Measurements from ENCODE around the gene CFAP53.

The CFAP53 gene

GRCh38 chr18:50203801-50204604 is 62.3 kb downstream of the CFAP53 start:
- WGBS: 31% methylated on average over 23 of the region's 24 CpGs
- Histone ChIP-seq H3K4me3 (ENCODE audit: low read length) (peak overlapping the region; percentile 32), H3K9me3 (ENCODE audit: insufficient read depth, low read depth, low read length) (no peaks in the 10 kb centered on the region), H3K36me3 (ENCODE audit: insufficient read depth, low read length) (no peaks in the 10 kb centered on the region), H3K27ac (ENCODE audit: low read depth, low read length) (no peak overlapping the region), H3K4me1 (ENCODE audit: insufficient read depth, low read length) (no peaks in the 10 kb centered on the region), H3K27me3 (ENCODE audit: insufficient read depth, low read length) (peaks cover 12% of the 10 kb centered on the region), H3K9ac (ENCODE audit: low read depth, low read length) (no peak overlapping the region)

- Histone ChIP-seq H3K36me3 (ENCODE audit: insufficient read depth, low read length) (no peaks in the 10 kb centered on the region), H3K4me3 (ENCODE audit: low read length) (no peak overlapping the region), H3K9ac (ENCODE audit: low read depth, low read length) (no peak overlapping the region), H3K4me1 (ENCODE audit: insufficient read depth, low read length) (no peaks in the 10 kb centered on the region), H3K9me3 (ENCODE audit: insufficient read depth, low read depth, low read length) (no peaks in the 10 kb centered on the region), H3K27me3 (ENCODE audit: insufficient read depth, low read length) (peaks cover 25% of the 10 kb centered on the region), H3K27ac (ENCODE audit: low read depth, low read length) (no peak overlapping the region)
- 100% methylated on average over 1 of the region's 1 CpG for WGBS
Observed at GRCh38 chr18:50201476-50202018, 64.7 kb downstream of the CFAP53 start.

GRCh38 chr18:50199921-50200320 is 66.4 kb downstream of the CFAP53 start:
- no peaks in the 10 kb centered on the region for H3K9me3 ChIP-seq (ENCODE audit: insufficient read depth, low read depth, low read length)
- H3K9ac ChIP-seq (ENCODE audit: low read depth, low read length): no peak overlapping the region
- no peak overlapping the region for H3K27ac ChIP-seq (ENCODE audit: low read depth, low read length)
- no peaks in the 10 kb centered on the region for H3K36me3 ChIP-seq (ENCODE audit: insufficient read depth, low read length)
- no peak overlapping the region for H3K4me3 ChIP-seq (ENCODE audit: low read length)
- WGBS: 92% methylated on average over 1 of the region's 1 CpG
- no peaks in the 10 kb centered on the region for H3K4me1 ChIP-seq (ENCODE audit: insufficient read depth, low read length)
- H3K27me3 ChIP-seq (ENCODE audit: insufficient read depth, low read length): peaks cover 40% of the 10 kb centered on the region

- H3K27me3 ChIP-seq (ENCODE audit: insufficient read depth, low read length): peaks cover 45% of the 10 kb centered on the region
- 88% methylated on average over 5 of the region's 5 CpGs for WGBS
- H3K9me3 ChIP-seq (ENCODE audit: insufficient read depth, low read depth, low read length): no peaks in the 10 kb centered on the region
Observed at GRCh38 chr18:50199346-50199855, 66.9 kb downstream of the CFAP53 start.

GRCh38 chr18:50196261-50196660 is 70.0 kb downstream of the CFAP53 start:
- H3K4me1 ChIP-seq (ENCODE audit: insufficient read depth, low read length): 0 out of 2 replicates have a peak, but pooled peaks cover 3% of the 10 kb centered on the region
- H3K27ac ChIP-seq (ENCODE audit: low read depth, low read length): no peak overlapping the region
- 86% methylated on average over 3 of the region's 3 CpGs for WGBS
- H3K27me3 ChIP-seq (ENCODE audit: insufficient read depth, low read length): peaks cover 64% of the 10 kb centered on the region
- no peaks in the 10 kb centered on the region for H3K9me3 ChIP-seq (ENCODE audit: insufficient read depth, low read depth, low read length)
- H3K4me3 ChIP-seq (ENCODE audit: low read length): no peak overlapping the region
- no peaks in the 10 kb centered on the region for H3K36me3 ChIP-seq (ENCODE audit: insufficient read depth, low read length)
- no peak overlapping the region for H3K9ac ChIP-seq (ENCODE audit: low read depth, low read length)

More at GRCh38 chr18:50199346-50199855, 66.9 kb downstream of the CFAP53 start:
- Histone ChIP-seq H3K27ac (ENCODE audit: low read depth, low read length) (no peak overlapping the region), H3K4me1 (ENCODE audit: insufficient read depth, low read length) (no peaks in the 10 kb centered on the region), H3K4me3 (ENCODE audit: low read length) (no peak overlapping the region), H3K9ac (ENCODE audit: low read depth, low read length) (no peak overlapping the region), H3K36me3 (ENCODE audit: insufficient read depth, low read length) (no peaks in the 10 kb centered on the region)

- H3K27me3 ChIP-seq (ENCODE audit: insufficient read depth, low read length): peaks cover 70% of the 10 kb centered on the region
- WGBS: 49% methylated on average over 10 of the region's 10 CpGs
- H3K9me3 ChIP-seq (ENCODE audit: insufficient read depth, low read depth, low read length): no peaks in the 10 kb centered on the region
- H3K27ac ChIP-seq (ENCODE audit: low read depth, low read length): no peak overlapping the region
- no peak overlapping the region for H3K9ac ChIP-seq (ENCODE audit: low read depth, low read length)
- peak overlapping the region; percentile 66 for H3K4me3 ChIP-seq (ENCODE audit: low read length)
- no peaks in the 10 kb centered on the region for H3K36me3 ChIP-seq (ENCODE audit: insufficient read depth, low read length)
- H3K4me1 ChIP-seq (ENCODE audit: insufficient read depth, low read length): 0 out of 2 replicates have a peak, but pooled peaks cover 3% of the 10 kb centered on the region
Observed at GRCh38 chr18:50195689-50196088, 70.6 kb downstream of the CFAP53 start.

GRCh38 chr18:50194631-50195532 is 71.4 kb downstream of the CFAP53 start, which contains the start of gene MYO5B:
MYO5B (minus strand) TSS chr18:50195147; CDS start chr18:50194793, 354 bp downstream.
- H3K27ac ChIP-seq (ENCODE audit: low read depth, low read length): no peak within 1 kb of the TSS
- H3K4me3 ChIP-seq (ENCODE audit: low read length): peak within 1 kb of the TSS; percentile 66
- H3K27me3 ChIP-seq (ENCODE audit: insufficient read depth, low read length): peaks cover 78% of the 10 kb centered on the region

GRCh38 chr18:50193796-50194630 is 72.3 kb downstream of the CFAP53 start:
- WGBS: 2% methylated on average over 68 of the region's 68 CpGs
- Histone ChIP-seq H3K36me3 (ENCODE audit: insufficient read depth, low read length) (no peaks in the 10 kb centered on the region), H3K9me3 (ENCODE audit: insufficient read depth, low read depth, low read length) (no peaks in the 10 kb centered on the region), H3K27ac (ENCODE audit: low read depth, low read length) (no peak overlapping the region), H3K9ac (ENCODE audit: low read depth, low read length) (peak overlapping the region; percentile 57; the same call in 1 of the 2 replicates), H3K4me1 (ENCODE audit: insufficient read depth, low read length) (0 out of 2 replicates have a peak, but pooled peaks cover 3% of the 10 kb centered on the region), H3K27me3 (ENCODE audit: insufficient read depth, low read length) (peaks cover 86% of the 10 kb centered on the region), H3K4me3 (ENCODE audit: low read length) (peak overlapping the region; percentile 66)

More at GRCh38 chr18:50194631-50195532, 71.4 kb downstream of the CFAP53 start, which contains the start of gene MYO5B:
- Histone ChIP-seq H3K36me3 (ENCODE audit: insufficient read depth, low read length) (no peaks in the 10 kb centered on the region), H3K4me1 (ENCODE audit: insufficient read depth, low read length) (0 out of 2 replicates have a peak, but pooled peaks cover 3% of the 10 kb centered on the region), H3K9me3 (ENCODE audit: insufficient read depth, low read depth, low read length) (no peaks in the 10 kb centered on the region), H3K9ac (ENCODE audit: low read depth, low read length) (peak within 1 kb of the TSS; percentile 57; the same call in 1 of the 2 replicates)
- 2% methylated on average over 115 of the region's 115 CpGs for WGBS

- Histone ChIP-seq H3K9me3 (ENCODE audit: insufficient read depth, low read depth, low read length) (no peaks in the 10 kb centered on the region), H3K4me1 (ENCODE audit: insufficient read depth, low read length) (0 out of 2 replicates have a peak, but pooled peaks cover 3% of the 10 kb centered on the region), H3K27me3 (ENCODE audit: insufficient read depth, low read length) (peaks cover 90% of the 10 kb centered on the region), H3K36me3 (ENCODE audit: insufficient read depth, low read length) (no peaks in the 10 kb centered on the region), H3K27ac (ENCODE audit: low read depth, low read length) (no peak overlapping the region), H3K4me3 (ENCODE audit: low read length) (peak overlapping the region; percentile 66), H3K9ac (ENCODE audit: low read depth, low read length) (no peak overlapping the region)
- 12% methylated on average over 31 of the region's 31 CpGs for WGBS
Observed at GRCh38 chr18:50192995-50193795, 73.1 kb downstream of the CFAP53 start.
